Kidney epithelial cell (primary cell): ENCODE data around the gene ALK. TPM values are rescaled to one million over a fixed set of nuclear protein-coding genes. Genes with fewer than 3 reads are reported as not detected.

Experiments
- DNase-seq: peaks from one replicate; pipeline ENCODE4 v3.0.0-alpha.2; 2010; ENCODE audit warnings: low read depth
- H3K27me3 ChIP-seq: 2 replicates; pipeline ENCODE4 v1.6.0; 2011; ENCODE audit warnings: low read length; ENCODE audit not compliant: control insufficient read depth, insufficient read depth
- H3K36me3 ChIP-seq: 2 replicates; pipeline ENCODE4 v1.5.1; 2011; ENCODE audit warnings: low read length; ENCODE audit not compliant: control insufficient read depth, insufficient read depth
- H3K4me3 ChIP-seq: 2 replicates; pipeline ENCODE4 v1.5.1; 2011; ENCODE audit warnings: low read depth, mild to moderate bottlenecking, control low read depth, low read length
- total RNA-seq: library from RNA; depleted of rRNA; stranded (reverse); fragments of >200 nt; gene quantifications from 2 replicates; pipeline ENCODE4 v1.2.3, GENCODE V29; 2015
- TF ChIP-seq, protein P1 (sequence below): IDR thresholded peaks from 2 replicates; pipeline ENCODE4 v1.5.1; 2011; ENCODE audit warnings: mild to moderate bottlenecking, moderate library complexity, low read length, control low read depth, inconsistent platforms; ENCODE audit not compliant: insufficient read depth, poor library complexity, severe bottlenecking

The ALK gene
- total RNA-seq, 1 donor from 2014 or later: not detected

DNA sequence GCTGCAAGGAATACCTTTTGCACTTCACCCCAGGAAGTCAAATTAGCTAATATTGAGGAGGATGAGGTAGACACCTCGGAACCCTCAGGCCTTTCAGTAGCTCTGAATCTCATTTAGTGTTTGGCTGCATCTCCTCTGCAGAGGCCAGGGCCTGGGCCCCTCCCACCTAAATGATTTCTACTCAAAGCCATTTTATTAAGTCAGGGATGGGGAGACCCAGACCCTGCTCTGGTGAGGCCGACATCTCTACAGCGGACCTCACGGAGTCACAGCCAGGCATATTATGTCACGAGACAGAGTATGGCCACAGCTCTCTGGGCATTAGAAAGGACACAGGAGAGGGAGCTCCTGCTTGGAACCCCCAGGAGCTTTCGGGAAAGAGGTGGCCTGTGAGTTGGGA is 305.5 kb downstream of the ALK start:
- H3K27me3 ChIP-seq: no peaks in the 10 kb centered on the region
- no peaks in the 10 kb centered on the region for H3K36me3 ChIP-seq
- TF ChIP-seq, protein P1, sequence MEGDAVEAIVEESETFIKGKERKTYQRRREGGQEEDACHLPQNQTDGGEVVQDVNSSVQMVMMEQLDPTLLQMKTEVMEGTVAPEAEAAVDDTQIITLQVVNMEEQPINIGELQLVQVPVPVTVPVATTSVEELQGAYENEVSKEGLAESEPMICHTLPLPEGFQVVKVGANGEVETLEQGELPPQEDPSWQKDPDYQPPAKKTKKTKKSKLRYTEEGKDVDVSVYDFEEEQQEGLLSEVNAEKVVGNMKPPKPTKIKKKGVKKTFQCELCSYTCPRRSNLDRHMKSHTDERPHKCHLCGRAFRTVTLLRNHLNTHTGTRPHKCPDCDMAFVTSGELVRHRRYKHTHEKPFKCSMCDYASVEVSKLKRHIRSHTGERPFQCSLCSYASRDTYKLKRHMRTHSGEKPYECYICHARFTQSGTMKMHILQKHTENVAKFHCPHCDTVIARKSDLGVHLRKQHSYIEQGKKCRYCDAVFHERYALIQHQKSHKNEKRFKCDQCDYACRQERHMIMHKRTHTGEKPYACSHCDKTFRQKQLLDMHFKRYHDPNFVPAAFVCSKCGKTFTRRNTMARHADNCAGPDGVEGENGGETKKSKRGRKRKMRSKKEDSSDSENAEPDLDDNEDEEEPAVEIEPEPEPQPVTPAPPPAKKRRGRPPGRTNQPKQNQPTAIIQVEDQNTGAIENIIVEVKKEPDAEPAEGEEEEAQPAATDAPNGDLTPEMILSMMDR: no peak
- H3K4me3 ChIP-seq: no peak overlapping the region
- DNase-seq: no peak

DNA sequence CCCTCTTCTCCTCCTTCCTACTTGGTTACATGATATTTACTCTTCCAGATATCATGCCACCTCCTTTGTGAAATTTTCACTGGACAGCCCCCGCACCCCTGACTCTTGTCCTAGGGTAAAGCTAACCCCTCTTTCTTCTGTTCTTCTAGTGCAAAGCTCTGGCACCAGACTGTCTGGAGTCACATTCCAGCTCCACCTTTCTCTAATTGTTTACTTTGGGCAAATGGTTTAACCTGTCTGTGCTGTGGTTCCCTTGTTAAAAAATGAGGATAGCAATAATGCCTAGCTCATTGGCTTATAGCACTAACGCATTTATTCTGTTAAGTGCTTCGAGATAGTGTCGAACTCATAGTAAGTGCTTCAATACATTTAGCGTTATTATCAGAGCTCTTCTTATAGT is 306.2 kb downstream of the ALK start:
- TF ChIP-seq, protein P1: no peak
- Histone ChIP-seq H3K4me3 (no peak overlapping the region), H3K36me3 (no peaks in the 10 kb centered on the region), H3K27me3 (no peaks in the 10 kb centered on the region)
- no peak for DNase-seq

DNA sequence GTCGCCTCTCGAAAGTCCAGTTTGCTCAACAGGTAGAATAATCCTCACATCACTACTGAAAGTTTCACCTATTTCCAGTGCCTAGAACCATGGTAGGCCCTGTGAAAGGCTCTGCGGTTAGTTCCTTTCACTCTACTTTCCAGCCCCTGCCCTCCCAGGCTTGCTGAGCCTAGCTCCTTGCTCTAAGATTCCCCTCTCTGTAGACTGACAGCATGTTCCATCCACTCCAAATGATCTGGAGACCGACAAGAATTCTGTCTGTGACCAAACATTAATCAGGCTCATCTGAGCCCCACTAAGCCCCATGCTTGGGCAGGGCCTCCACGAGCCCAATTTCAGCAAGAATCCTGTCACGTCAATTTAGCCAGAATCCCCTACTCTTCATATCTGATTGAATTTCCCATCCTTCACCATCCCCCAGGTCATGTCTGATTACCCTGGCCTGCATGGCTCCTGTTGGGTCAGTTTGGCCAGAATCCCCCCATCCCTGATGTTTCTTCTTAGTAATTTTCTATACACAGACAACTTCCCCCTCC is 307.0 kb downstream of the ALK start:
- Histone ChIP-seq H3K36me3 (no peaks in the 10 kb centered on the region), H3K27me3 (no peaks in the 10 kb centered on the region), H3K4me3 (no peak overlapping the region)
- DNase-seq: no peak
- TF ChIP-seq, protein P1: no peak

DNA sequence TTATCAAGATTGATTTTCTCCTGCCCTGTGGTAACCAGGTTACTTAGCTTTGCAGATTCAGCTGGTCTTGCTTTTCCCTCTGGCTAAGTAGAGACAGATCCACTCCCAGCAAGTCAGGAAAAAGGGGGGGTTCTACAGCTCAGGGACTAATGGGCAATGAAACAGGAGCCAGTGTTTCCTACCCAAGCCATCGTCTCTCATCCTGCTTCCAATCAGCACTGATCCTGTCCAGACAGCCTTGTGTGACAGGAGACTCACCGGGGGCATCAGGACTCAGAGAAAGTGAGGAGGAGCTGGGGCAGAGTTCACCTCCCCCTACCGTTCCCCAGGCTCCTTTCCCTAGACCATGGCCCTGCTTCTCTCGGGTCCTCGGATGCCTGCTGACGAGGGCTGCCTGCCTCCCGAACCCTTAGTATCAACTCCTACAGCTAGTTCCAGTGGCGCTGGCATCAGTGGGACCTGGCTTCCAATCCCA is 307.6 kb downstream of the ALK start:
- H3K27me3 ChIP-seq: no peaks in the 10 kb centered on the region
- H3K36me3 ChIP-seq: no peaks in the 10 kb centered on the region
- no peak for DNase-seq
- H3K4me3 ChIP-seq: no peak overlapping the region
- TF ChIP-seq, protein P1: no peak

DNA sequence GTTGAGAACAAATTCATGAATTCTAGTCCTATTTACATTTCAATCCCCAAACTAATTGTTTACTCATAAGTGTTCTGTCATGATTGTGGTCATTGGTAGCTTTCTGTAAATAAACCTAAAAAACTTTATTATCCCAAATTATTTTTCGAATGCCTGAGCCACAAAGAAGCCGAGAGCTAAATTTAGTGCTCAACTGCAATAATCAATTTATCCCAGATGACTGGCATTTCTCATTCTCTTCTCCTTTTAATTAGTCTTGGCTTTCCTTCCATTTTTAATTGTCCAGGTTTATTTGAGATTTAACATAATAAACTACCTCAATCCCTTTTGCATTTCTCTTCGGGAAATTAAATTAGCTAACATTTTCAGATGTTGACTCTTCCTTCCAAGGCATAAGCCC is 308.3 kb downstream of the ALK start:
- TF ChIP-seq, protein P1: no peak
- no peak overlapping the region for H3K4me3 ChIP-seq
- no peak for DNase-seq
- no peaks in the 10 kb centered on the region for H3K27me3 ChIP-seq
- H3K36me3 ChIP-seq: no peaks in the 10 kb centered on the region

DNA sequence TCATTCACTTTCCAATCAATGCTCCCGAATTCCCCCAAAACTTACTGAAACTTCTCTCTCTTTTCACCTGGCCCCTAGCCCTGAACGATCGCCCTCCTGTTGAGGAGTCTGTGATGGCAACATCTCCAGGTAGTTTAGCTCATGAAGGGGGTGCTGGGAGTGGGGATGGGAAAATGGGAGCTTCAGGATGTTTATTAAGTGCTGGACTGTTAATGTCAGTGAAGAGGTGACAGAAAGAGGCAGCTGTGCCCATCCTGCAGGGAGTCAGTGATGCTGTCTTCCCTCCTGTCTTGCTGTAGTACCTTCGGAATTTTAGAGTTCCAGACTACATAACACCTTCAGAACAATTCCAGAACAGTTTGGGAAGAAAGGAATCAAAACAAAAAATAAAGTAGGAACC is 308.8 kb downstream of the ALK start:
- no peak overlapping the region for H3K4me3 ChIP-seq
- no peak for DNase-seq
- H3K27me3 ChIP-seq: no peaks in the 10 kb centered on the region
- TF ChIP-seq, protein P1: no peak
- no peaks in the 10 kb centered on the region for H3K36me3 ChIP-seq
